Karpas-422 (cell line): ENCODE data around the gene NLK. TPM values are rescaled to one million over a fixed set of nuclear protein-coding genes. Genes with fewer than 3 reads are reported as not detected.
"Not testable (repeated sequence)": the region's sequence is repeated elsewhere in the genome, so short reads cannot be mapped to it uniquely, and the experiment has no call there.

Source experiments
- DNase-seq: peaks from one replicate; pipeline ENCODE4 v3.0.0-alpha.2; 2015
- H2AFZ ChIP-seq: fragments of 200-600 bp; sonication (generic); 2 replicates; pipeline ENCODE4 v1.6.1; 2014; ENCODE audit warnings: antibody characterized with exemption, low read length, mixed read lengths
- H3K27ac ChIP-seq: fragments of 200-600 bp; sonication (generic); 2 replicates; pipeline ENCODE4 v1.5.1; 2014; ENCODE audit warnings: mild to moderate bottlenecking, low read length, moderate library complexity
- H3K27me3 ChIP-seq: fragments of 200-600 bp; sonication (generic); 2 replicates; pipeline ENCODE4 v1.6.1; 2014; ENCODE audit warnings: low read length, mixed read lengths
- H3K36me3 ChIP-seq: fragments of 200-600 bp; sonication (generic); 2 replicates; pipeline ENCODE4 v1.6.1; 2014; ENCODE audit warnings: low read length, mixed read lengths; ENCODE audit not compliant: insufficient read depth
- H3K4me1 ChIP-seq: fragments of 200-600 bp; sonication (generic); 2 replicates; pipeline ENCODE4 v1.6.1; 2014; ENCODE audit warnings: mild to moderate bottlenecking, low read length, mixed read lengths
- H3K4me2 ChIP-seq: fragments of 200-600 bp; sonication (generic); 2 replicates; pipeline ENCODE4 v1.6.1; 2014; ENCODE audit warnings: low read length, low read depth, mild to moderate bottlenecking; ENCODE audit not compliant: poor library complexity, severe bottlenecking
- H3K4me3 ChIP-seq: fragments of 200-600 bp; sonication (generic); 2 replicates; pipeline ENCODE4 v1.5.1; 2014; ENCODE audit warnings: mild to moderate bottlenecking, antibody characterized with exemption, low read length, mixed read lengths
- H3K79me2 ChIP-seq: fragments of 200-600 bp; sonication (generic); 2 replicates; pipeline ENCODE4 v1.6.1; 2014; ENCODE audit warnings: mild to moderate bottlenecking, low read length, mixed read lengths
- H3K9ac ChIP-seq: fragments of 200-600 bp; sonication (generic); 2 replicates; pipeline ENCODE4 v1.6.0; 2014; ENCODE audit warnings: low read length
- H3K9me2 ChIP-seq: fragments of 200-600 bp; sonication (generic), shearing (Covaris generic); replicated peaks from 2 replicates; pipeline ENCODE4 v1.6.0; 2014; ENCODE audit warnings: mild to moderate bottlenecking, low read length, moderate library complexity; ENCODE audit not compliant: insufficient read depth
- H3K9me3 ChIP-seq: fragments of 300-700, 200-600 bp; sonication (generic); 2 replicates; pipeline ENCODE4 v1.6.1; 2014; ENCODE audit warnings: low read length, mixed read lengths
- H4K20me1 ChIP-seq: fragments of 200-600 bp; sonication (generic); 2 replicates; pipeline ENCODE4 v1.6.1; 2014; ENCODE audit warnings: mild to moderate bottlenecking, antibody characterized with exemption, low read length, low read depth; ENCODE audit not compliant: insufficient read depth
- total RNA-seq: library from RNA; depleted of rRNA; stranded (reverse); fragments of >200 nt; shearing (Covaris generic); gene quantifications from 2 replicates; pipeline ENCODE4 v1.2.3, GENCODE V29; 2014; ENCODE audit warnings: low replicate concordance

Gene NLK
- total RNA-seq, 1 experiment from 2014 or later = 60.0 TPM

- Histone ChIP-seq H4K20me1 (no peaks in the 10 kb centered on the region), H3K27ac (no peak overlapping the region)
These were observed 41.3 kb upstream of the NLK start for GRCh38 chr17:28001149-28001548.

DNA sequence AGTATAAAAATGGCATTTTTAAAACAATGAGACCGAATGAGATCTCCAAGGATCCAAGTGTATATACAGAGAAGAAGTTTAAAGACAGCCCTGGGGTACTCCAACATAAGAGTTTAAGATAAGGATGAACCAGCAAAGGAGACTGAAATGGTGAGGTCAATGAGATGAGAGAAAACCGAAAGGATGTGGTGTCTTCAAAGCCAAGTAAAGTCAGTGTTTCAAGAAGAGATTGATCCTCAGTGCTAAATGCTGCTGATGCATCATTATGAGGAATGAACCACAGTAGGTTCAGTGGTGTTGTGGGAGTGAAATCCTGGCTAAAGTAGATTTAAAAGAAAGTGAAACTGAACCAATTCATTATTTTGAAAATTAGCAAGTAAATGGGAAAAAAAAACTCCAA, 38.1 kb upstream of the NLK start:
- Histone ChIP-seq H3K4me1 (peaks cover 3% of the 10 kb centered on the region), H3K9ac (no peak overlapping the region), H3K4me2 (no peak overlapping the region), H3K27me3 (no peaks in the 10 kb centered on the region), H3K27ac (no peak overlapping the region), H3K4me3 (no peak overlapping the region), H3K79me2 (no peaks in the 10 kb centered on the region), H2AFZ (no peak overlapping the region), H4K20me1 (no peaks in the 10 kb centered on the region), H3K36me3 (no peaks in the 10 kb centered on the region), H3K9me2 (no peaks in the 10 kb centered on the region), H3K9me3 (no peaks in the 10 kb centered on the region)
- no peak for DNase-seq

More at GRCh38 chr17:28001149-28001548, 41.3 kb upstream of the NLK start:
- Histone ChIP-seq H3K4me2 (no peak overlapping the region), H3K79me2 (no peaks in the 10 kb centered on the region), H3K4me1 (peaks cover 3% of the 10 kb centered on the region), H3K9ac (no peak overlapping the region), H3K27me3 (no peaks in the 10 kb centered on the region), H3K9me2 (no peaks in the 10 kb centered on the region), H3K4me3 (no peak overlapping the region), H3K9me3 (no peaks in the 10 kb centered on the region), H2AFZ (no peak overlapping the region), H3K36me3 (no peaks in the 10 kb centered on the region)
- DNase-seq = no peak

DNA sequence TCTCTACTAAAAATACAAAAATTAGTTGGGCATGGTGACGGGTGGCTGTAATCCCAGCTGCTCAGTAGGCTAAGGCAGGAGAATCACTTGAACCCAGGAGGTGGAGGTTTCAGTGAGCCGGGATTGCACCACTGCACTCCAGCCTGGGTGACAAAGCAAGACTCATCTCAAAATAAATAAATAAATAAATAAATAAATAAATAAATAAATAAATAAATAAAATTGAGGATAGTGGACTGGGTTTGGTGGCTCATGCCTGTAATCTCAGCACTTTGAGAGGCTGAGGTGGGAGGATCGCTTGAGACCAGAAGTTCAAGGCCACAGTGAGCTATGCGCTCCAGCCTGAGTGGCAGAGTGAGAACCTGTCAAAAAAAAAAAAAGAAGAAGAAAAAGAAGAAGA, 34.6 kb upstream of the NLK start:
- not testable (repeated sequence) for H2AFZ ChIP-seq, H3K4me3 ChIP-seq, H4K20me1 ChIP-seq, H3K36me3 ChIP-seq, DNase-seq, H3K9me3 ChIP-seq, H3K79me2 ChIP-seq, H3K9ac ChIP-seq, H3K27me3 ChIP-seq, H3K9me2 ChIP-seq, H3K4me2 ChIP-seq, H3K27ac ChIP-seq, H3K4me1 ChIP-seq

DNA sequence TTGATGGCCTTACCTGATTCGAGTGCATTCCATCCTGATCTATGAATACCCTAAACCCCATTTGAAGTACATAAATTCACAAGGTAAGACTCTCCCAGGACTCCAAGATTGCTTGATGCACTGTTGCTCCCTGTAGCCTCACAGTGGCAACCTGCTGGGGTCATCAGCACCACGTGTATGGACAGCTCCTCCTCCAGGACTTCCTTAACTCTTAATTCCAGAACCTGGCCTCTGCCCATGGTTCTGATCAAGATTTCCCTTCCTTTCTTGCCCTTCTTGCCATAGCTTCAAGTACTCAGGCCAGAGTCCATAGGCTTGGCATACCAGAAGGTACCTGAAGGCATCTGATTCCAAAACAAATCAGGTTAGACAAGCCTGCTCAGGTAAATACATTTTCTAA, 34.0 kb upstream of the NLK start:
- H3K4me2 ChIP-seq = no peak overlapping the region
- peak; percentile 47 for DNase-seq
- H3K79me2 ChIP-seq = no peaks in the 10 kb centered on the region
- H3K27ac ChIP-seq = no peak overlapping the region
- H3K27me3 ChIP-seq = no peaks in the 10 kb centered on the region
- H3K9me3 ChIP-seq = no peaks in the 10 kb centered on the region
- no peaks in the 10 kb centered on the region for H4K20me1 ChIP-seq
- no peaks in the 10 kb centered on the region for H3K4me1 ChIP-seq
- H3K4me3 ChIP-seq = no peak overlapping the region
- H2AFZ ChIP-seq = no peak overlapping the region
- H3K9ac ChIP-seq = no peak overlapping the region
- H3K9me2 ChIP-seq = no peaks in the 10 kb centered on the region
- H3K36me3 ChIP-seq = no peaks in the 10 kb centered on the region

GRCh38 chr17:28010406-28010805, 32.1 kb upstream of the NLK start:
- no peaks in the 10 kb centered on the region for H3K36me3 ChIP-seq
- DNase-seq = no peak
- no peak overlapping the region for H3K4me3 ChIP-seq
- no peaks in the 10 kb centered on the region for H3K4me1 ChIP-seq
- H4K20me1 ChIP-seq = no peaks in the 10 kb centered on the region
- no peaks in the 10 kb centered on the region for H3K9me2 ChIP-seq
- H2AFZ ChIP-seq = no peak overlapping the region
- no peak overlapping the region for H3K9ac ChIP-seq
- H3K79me2 ChIP-seq = no peaks in the 10 kb centered on the region
- H3K9me3 ChIP-seq = no peaks in the 10 kb centered on the region
- H3K27me3 ChIP-seq = peaks cover 3% of the 10 kb centered on the region; the same call in 1 of the 2 replicates
- H3K4me2 ChIP-seq = no peak overlapping the region
- H3K27ac ChIP-seq = no peak overlapping the region

DNA sequence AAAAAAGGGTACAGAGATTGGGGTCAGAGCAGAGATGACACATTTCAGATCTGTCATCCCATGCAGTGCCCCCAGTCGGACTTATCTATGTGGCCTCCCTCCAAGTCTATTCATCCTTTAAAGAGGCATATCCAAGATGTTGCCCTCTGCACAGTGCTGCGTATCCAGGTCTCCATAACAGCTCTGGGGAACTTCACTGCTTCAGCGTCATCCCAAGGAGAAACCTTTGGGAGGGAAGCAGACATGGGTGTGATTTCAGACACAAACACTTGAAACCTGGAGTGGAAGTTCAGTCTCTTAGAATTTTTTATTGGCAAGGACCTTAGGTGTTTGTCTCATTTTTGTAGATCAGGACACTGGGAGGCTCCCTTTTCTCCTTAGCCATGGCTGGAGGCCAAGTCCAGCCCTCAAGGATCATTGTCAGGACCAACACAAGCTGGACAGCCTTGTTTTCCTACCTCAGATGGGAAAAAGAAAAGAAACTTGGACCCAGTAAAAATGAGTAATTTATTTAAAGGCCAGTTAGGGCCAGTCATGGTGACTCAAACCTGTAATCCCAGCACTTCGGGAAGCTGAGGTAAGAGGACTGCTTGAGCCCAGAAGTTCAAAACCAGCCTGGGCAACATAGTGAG, 23.9 kb upstream of the NLK start:
- H3K79me2 ChIP-seq = no peaks in the 10 kb centered on the region
- H2AFZ ChIP-seq = no peak overlapping the region
- H4K20me1 ChIP-seq = no peaks in the 10 kb centered on the region
- no peak overlapping the region for H3K4me2 ChIP-seq
- no peaks in the 10 kb centered on the region for H3K9me3 ChIP-seq
- no peak overlapping the region for H3K4me3 ChIP-seq
- no peak overlapping the region for H3K27ac ChIP-seq
- peaks cover 6% of the 10 kb centered on the region; the same call in 1 of the 2 replicates for H3K27me3 ChIP-seq
- no peak overlapping the region for H3K9ac ChIP-seq
- no peaks in the 10 kb centered on the region for H3K36me3 ChIP-seq
- peak; percentile 5 for DNase-seq
- H3K4me1 ChIP-seq = no peaks in the 10 kb centered on the region
- H3K9me2 ChIP-seq = no peaks in the 10 kb centered on the region

- Histone ChIP-seq H2AFZ (no peak overlapping the region), H4K20me1 (no peaks in the 10 kb centered on the region), H3K27me3 (peaks cover 3% of the 10 kb centered on the region; the same call in 1 of the 2 replicates), H3K36me3 (no peaks in the 10 kb centered on the region), H3K4me2 (no peak overlapping the region), H3K9me3 (no peaks in the 10 kb centered on the region), H3K79me2 (no peaks in the 10 kb centered on the region), H3K9ac (no peak overlapping the region), H3K4me3 (no peak overlapping the region), H3K27ac (no peak overlapping the region), H3K9me2 (no peaks in the 10 kb centered on the region), H3K4me1 (no peaks in the 10 kb centered on the region)
- DNase-seq = no peak
These were observed 22.0 kb upstream of the NLK start for GRCh38 chr17:28020515-28020914.

DNA sequence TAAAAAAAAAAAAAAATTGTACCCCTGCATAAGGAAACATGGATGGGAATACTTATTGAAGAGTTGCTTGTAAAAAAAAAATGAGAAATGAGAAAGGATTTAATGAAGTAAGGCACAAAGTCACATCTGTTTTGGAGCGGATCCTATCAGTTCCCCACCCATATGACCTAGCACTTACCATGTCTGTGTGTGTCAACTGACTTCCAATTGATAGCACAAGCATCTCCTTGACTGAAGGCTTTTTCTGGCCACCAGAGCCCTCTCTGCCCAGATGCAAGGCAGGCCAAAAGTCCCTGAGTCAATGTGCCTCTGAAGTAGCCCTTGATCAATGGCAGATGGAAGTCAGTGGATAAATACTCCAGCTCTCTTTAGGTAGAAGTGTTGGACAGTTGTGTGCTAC, 13.4 kb upstream of the NLK start:
- Histone ChIP-seq H3K79me2 (no peaks in the 10 kb centered on the region), H3K27me3 (no peaks in the 10 kb centered on the region), H3K36me3 (no peaks in the 10 kb centered on the region), H3K4me1 (peaks cover 3% of the 10 kb centered on the region; the same call in 1 of the 2 replicates), H3K4me2 (no peak overlapping the region), H3K4me3 (no peak overlapping the region), H3K27ac (no peak overlapping the region), H3K9ac (no peak overlapping the region), H4K20me1 (no peaks in the 10 kb centered on the region), H3K9me2 (no peaks in the 10 kb centered on the region), H3K9me3 (no peaks in the 10 kb centered on the region), H2AFZ (no peak overlapping the region)
- no peak for DNase-seq
